CD4-positive, alpha-beta T cell treated with Interleukin-17A for 4 hours (primary cell): ENCODE measurements around the gene GPR63.

Experiments
- DNase-seq: peaks from one replicate; pipeline ENCODE4 v3.0.0-alpha.2; 2020; ENCODE audit warnings: mixed read lengths

GPR63 gene

DNA sequence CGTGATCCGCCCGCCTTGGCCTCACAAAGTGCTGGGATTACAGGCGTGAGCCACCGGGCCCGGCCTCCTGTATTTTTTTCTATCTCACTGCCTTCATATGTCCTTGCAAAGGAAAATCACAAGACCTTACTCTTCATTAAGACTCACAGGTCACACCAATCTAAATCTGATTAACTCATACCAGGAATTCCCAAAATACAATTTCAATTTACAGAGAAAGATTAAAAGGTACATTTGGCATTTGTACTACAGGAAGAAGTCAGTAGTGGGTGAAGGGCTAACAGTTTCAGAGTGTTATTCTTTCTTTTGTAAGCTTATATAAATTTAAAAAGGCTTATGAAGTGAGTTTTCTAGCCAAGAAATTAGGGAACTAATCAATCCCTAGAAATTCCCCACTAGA is 87.4 kb downstream of the GPR63 start:
- DNase-seq = no peak
